ENCODE measurements around the gene SNAI3. TPM values are rescaled to one million over a fixed set of nuclear protein-coding genes. Genes with fewer than 3 reads are reported as not detected.

The SNAI3 gene
- total and polyA plus RNA-seq, 2 of the 4 experiments (the other 2 are of a cell fraction): 0.21 TPM; not detected in 1

DNA sequence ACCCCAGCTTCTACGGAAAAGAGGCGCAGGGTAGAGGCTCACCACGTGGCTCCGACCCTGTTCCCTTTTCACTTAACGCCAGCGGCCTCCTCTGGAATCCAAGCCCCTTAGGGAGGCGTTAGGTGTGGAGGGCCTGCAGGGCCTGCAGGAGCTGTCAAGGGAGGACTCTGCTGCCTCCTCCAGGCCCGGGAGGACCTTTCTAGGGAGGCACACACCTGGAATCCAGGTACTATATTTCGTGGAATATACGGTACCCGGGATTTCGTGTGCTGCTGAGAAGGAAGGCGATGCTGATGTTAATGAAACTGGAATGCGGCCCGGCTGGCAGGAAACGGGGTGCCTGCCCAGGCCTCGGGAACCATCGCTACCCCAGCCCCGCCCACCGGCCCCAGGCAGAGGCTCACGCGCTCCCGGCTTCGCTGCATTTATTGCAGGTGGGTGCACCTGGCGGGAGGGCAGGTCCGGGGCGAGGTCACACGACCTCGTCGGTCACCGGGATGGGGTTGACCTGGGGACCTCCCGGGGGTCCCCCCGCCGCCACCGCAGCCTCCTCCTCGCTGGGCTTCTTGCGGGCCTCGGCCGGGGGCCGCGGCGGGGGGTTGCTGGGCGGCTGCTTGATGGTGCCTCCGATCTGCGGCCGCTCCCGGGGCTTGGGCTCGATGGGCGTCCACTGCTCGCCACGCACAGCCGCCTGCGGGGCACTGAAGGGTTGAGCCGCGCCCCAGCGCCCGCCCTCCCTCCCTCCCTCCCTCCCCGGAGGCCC lies 43.2 kb downstream of the SNAI3 start:
- no peak overlapping the region for H2BK120ac ChIP-seq (ENCODE audit: low read depth, low read length)
- DNase-seq (no peak), ATAC-seq (ENCODE audit: low read depth) (no peak)
- H3K4me3 ChIP-seq (ENCODE audit: insufficient read depth, low read depth, low read length): no peak overlapping the region
- TF ChIP-seq BHLHE40 (IDR thresholded peaks at IDR 0.05; ENCODE audit: low read depth, low read length) (no peak), FOS (IDR thresholded peaks at IDR 0.05; ENCODE audit: low read depth, low read length) (no peak), RFX5 (IDR thresholded peaks at IDR 0.05; ENCODE audit: low read depth, low read length) (no peak), MAFK (IDR thresholded peaks at IDR 0.05; ENCODE audit: low read depth, low read length) (no peak), MXI1 (IDR thresholded peaks at IDR 0.05; ENCODE audit: borderline replicate concordance, low read depth, low read length) (no peak), POLR2A (IDR thresholded peaks at IDR 0.05; ENCODE audit: low read depth, low read length) (no peak), NFE2L2 (IDR thresholded peaks at IDR 0.05; ENCODE audit: low read depth, low read length) (no peak), CTCF (conservative IDR thresholded peaks at IDR 0.05; ENCODE audit: low read depth, low read length) (no peak), RAD21 (IDR thresholded peaks at IDR 0.05; ENCODE audit: low read length) (no peak), USF2 (IDR thresholded peaks at IDR 0.05; ENCODE audit: low read depth, low read length) (no peak), CHD1 (IDR thresholded peaks at IDR 0.05; ENCODE audit: low read depth, low read length) (no peak)
- TF ChIP-seq, protein P1, sequence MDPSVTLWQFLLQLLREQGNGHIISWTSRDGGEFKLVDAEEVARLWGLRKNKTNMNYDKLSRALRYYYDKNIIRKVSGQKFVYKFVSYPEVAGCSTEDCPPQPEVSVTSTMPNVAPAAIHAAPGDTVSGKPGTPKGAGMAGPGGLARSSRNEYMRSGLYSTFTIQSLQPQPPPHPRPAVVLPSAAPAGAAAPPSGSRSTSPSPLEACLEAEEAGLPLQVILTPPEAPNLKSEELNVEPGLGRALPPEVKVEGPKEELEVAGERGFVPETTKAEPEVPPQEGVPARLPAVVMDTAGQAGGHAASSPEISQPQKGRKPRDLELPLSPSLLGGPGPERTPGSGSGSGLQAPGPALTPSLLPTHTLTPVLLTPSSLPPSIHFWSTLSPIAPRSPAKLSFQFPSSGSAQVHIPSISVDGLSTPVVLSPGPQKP (IDR thresholded peaks at IDR 0.05; ENCODE audit: borderline replicate concordance, low read depth, low read length): no peak
- no peak overlapping the region for H2BK20ac ChIP-seq (ENCODE audit: low read depth, low read length)
- H3K79me1 ChIP-seq (ENCODE audit: low read depth in 1 of 2, low read length in 2 of 2): no peaks in the 10 kb centered on the region
- H3K9ac ChIP-seq (ENCODE audit: low read depth, low read length): no peak overlapping the region
- 83% methylated on average over 20 of the region's 58 CpGs; no CpG with 5 or more reads in 1 of the 2 experiments for WGBS, 2 experiments (ENCODE audit: extremely low coverage in 2 of 2, insufficient read length in 1 of 2)
- intact Hi-C loops (cut with micrococcal nuclease) (no loop called here), dilution Hi-C loops (cut with HindIII; ENCODE audit: low sequenced_read_pairs, unreplicated experiment) (no loop called here), in situ Hi-C loops (cut with MboI; ENCODE audit: low sequenced_read_pairs) (no loop called here)
- H2AK5ac ChIP-seq (ENCODE audit: low read depth, low read length): no peak overlapping the region
- no peaks in the 10 kb centered on the region for H3K9me1 ChIP-seq (ENCODE audit: insufficient read depth, low read length)
- no peak overlapping the region for H2AK9ac ChIP-seq (replicated peaks; ENCODE audit: low read depth, low read length, poor library complexity)
- H2BK5ac ChIP-seq (ENCODE audit: low read depth, low read length, poor library complexity, severe bottlenecking): no peak overlapping the region
- no peak overlapping the region for H2AFZ ChIP-seq (replicated peaks; ENCODE audit: low read length, poor library complexity)
- no peak overlapping the region for H4K8ac ChIP-seq (ENCODE audit: low read depth in 2 of 2, low read length in 2 of 2)
- no peak overlapping the region for H3K14ac ChIP-seq (replicated peaks; ENCODE audit: low read depth, low read length)
- H4K91ac ChIP-seq (ENCODE audit: insufficient read depth, low read depth, low read length): no peak overlapping the region
- H3K27me3 ChIP-seq (ENCODE audit: control insufficient read depth, insufficient read depth, low read length): peaks cover 25% of the 10 kb centered on the region
- no peak overlapping the region for H3K23ac ChIP-seq (ENCODE audit: low read depth, low read length)
- no peak overlapping the region for H3K18ac ChIP-seq (ENCODE audit: low read depth, low read length)
- BruUV-seq (replicated peaks): no TSS peak
- ChIA-PET CTCF (no interaction called here), POLR2A (ENCODE audit: unreplicated experiment) (no interaction called here)
- H3K4ac ChIP-seq (ENCODE audit: low read depth, low read length): no peak overlapping the region
- H3K27ac ChIP-seq (ENCODE audit: insufficient read depth, low read length): no peak overlapping the region
- H4K20me1 ChIP-seq (ENCODE audit: insufficient read depth, low read length): peaks cover 3% of the 10 kb centered on the region; the same call in 1 of the 2 replicates
- no peaks in the 10 kb centered on the region for H3K9me3 ChIP-seq (ENCODE audit: control insufficient read depth, insufficient read depth, low read length)
- H3K4me1 ChIP-seq (ENCODE audit: control insufficient read depth, insufficient read depth, low read length): no peaks in the 10 kb centered on the region
- no peak overlapping the region for H3K56ac ChIP-seq (ENCODE audit: extremely low read depth, insufficient read depth, low read length)
- H2BK15ac ChIP-seq (ENCODE audit: low read depth, low read length): no peak overlapping the region
- no peak overlapping the region for H3K4me2 ChIP-seq (ENCODE audit: low read depth, low read length)
- no peak overlapping the region for H4K5ac ChIP-seq (ENCODE audit: low read depth, low read length)
- H3K36me3 ChIP-seq (ENCODE audit: control insufficient read depth, insufficient read depth, low read length): peaks cover 3% of the 10 kb centered on the region

Measured in IMR-90 (cell line).